Stimulated activated CD8-positive, alpha-beta memory T cell treated with anti-CD3 and anti-CD28 coated beads, Interleukin-15, amount 100 ng/mL, for 24 hours (primary cell): ENCODE data around the gene CARS2.
"Not testable (repeated sequence)": the region's sequence is repeated elsewhere in the genome, so short reads cannot be mapped to it uniquely, and the experiment has no call there.

Experiments
- DNase-seq: peaks from one replicate; pipeline ENCODE4 v3.0.0-alpha.2; 2020; ENCODE audit warnings: low read depth

The CARS2 gene

GRCh38 chr13:110637275-110637674 lies 68.6 kb downstream of the CARS2 start:
- DNase-seq = no peak

DNA sequence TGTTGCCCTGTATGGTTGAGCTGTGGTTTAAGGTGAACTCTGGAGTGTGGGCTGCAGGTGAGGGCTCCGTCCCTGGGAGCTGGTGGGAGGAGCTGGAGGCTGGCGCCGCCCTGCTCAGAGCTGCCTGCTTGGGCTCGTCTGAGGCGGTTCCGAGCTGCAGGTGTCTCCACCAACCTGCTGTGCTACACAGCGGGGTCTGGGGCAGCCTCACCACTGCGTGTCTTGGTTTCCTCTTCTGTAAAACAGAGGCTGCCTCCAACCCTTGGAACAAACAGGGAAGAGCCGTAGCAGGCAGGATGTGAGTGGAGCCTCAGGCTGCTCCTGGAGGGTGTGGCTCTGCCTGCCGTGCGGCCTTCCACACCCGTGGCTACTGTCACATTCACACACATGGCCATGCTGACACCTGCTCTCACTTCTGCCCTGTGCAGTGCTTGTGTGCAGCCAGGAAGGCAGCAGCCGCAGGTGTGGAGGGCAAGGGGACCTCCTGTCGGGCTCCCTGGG lies 69.2 kb downstream of the CARS2 start:
- no peak for DNase-seq

DNA sequence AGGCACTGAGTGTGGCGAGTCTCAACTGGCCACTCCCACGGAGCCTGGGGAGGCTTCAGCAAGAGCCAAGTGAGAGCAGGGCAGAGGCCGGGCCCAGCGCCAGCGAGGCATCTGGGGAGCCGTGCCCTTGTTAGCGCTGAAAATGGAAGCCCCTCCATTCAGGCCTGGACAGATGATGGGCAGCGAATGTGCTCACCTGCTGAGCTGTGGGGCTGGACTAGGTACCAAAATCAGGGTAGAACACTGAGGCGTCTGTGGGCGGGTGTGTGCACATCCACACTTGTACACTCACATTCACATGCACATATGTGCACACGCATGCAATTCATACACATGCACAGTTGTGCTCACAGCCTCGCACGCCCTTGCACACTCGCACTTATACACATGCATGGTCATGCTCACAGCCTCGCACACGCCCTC lies 69.9 kb downstream of the CARS2 start:
- DNase-seq = no peak

DNA sequence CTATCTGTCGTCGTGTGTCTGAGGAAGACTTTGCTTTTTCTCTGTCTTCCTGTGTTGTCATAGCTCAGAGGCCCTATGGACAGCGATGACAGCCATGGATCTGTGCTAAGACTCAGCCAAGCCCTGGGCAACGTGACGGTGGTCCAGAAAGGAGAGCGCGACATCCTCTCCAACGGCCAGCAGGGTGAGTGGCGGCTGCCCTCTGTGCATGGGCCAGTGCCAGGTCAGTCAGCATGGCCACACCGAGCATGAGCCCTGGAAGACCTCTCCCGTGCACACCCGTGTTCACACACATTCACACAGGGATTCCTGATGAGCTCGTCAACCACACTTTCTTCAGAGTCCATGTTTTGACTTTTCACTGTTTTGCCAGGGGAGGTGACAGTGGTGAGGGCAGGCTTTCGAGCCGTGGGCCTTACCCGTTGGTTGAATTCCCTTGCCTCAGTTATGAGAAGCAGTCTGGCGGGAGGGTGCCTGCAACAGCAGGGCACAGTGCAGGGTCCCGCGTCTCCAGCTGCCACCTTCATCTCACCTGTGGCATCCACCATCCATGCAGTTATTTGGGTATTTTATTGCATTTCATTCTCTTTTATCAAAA lies 70.4 kb downstream of the CARS2 start:
- no peak for DNase-seq

GRCh38 chr13:110634558-110634957 lies 71.4 kb downstream of the CARS2 start:
- no peak for DNase-seq

DNA sequence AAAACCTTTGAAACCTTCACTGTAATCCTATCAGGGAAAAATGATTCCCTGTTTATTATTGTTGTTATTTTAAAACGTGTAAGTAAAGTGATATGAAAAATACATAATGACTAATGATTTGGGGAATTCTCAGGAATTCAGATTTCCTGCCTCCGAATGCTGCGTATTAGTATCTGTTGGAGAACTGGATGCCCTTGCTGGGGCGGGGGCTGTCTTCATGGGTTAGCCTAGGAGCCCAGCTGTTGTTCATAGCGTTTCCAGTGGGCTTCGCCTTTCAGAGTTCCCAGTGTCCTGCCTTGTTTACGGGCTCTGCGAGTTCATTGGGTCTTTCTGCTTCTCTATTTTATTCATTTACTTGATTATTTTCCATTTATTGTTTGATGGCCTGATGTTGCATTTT lies 72.1 kb downstream of the CARS2 start:
- no peak for DNase-seq

GRCh38 chr13:110632255-110632654 lies 73.7 kb downstream of the CARS2 start:
- not testable (repeated sequence) for DNase-seq

- no peak for DNase-seq
Measured at GRCh38 chr13:110630566-110631119, 75.3 kb downstream of the CARS2 start.

GRCh38 chr13:110629735-110630134 lies 76.2 kb downstream of the CARS2 start:
- no peak for DNase-seq

DNA sequence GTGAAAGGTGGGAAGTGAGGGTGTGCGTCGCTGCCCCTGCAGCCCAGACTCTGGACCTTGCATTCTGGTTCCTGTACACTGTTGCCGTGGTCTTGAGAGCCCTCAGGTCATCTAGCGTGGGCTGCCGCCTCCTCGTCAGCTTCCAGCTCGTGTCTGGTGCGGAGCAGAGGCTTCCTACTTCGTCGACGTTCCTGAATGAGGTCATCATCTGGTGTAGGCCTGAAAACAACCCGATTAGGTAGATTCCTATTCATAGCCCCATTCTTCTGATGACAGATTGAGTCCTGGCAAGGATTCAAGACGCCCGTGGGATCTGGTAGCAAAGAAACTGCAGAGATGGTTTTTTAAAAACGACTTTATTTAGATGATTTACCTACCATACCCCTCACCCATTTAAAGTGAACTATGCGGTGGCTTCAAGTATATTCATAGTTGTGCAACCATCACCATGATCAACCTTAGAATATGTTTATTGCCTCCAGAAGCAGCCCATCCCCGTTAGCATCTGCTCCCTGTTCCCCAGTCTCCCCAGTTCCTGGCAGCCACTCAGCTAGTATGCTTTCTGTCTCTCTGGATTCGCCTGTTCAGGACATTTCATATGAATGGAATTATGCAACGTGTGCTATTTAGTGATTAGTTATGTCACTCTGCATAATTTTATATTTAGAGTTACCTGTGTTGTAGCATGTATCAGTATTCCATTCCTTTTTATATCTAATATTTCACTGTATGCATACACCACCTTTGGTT lies 76.8 kb downstream of the CARS2 start:
- no peak for DNase-seq

DNA sequence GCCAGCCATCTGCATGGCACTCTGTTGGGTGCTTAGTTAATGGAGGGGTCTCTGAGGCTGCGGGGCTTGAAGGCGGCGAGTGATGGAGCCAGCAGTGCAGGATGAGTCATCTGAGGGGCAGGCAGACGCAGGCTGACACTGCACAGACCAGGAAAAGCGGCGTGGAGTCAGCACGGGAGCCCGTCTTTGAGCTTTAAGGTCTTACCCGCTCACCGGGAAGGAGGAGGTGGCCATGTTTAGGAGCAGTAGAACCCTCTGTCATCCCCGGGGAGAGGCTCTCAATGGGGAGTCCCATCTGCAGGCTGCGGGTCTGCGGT lies 77.5 kb downstream of the CARS2 start:
- DNase-seq = no peak

DNA sequence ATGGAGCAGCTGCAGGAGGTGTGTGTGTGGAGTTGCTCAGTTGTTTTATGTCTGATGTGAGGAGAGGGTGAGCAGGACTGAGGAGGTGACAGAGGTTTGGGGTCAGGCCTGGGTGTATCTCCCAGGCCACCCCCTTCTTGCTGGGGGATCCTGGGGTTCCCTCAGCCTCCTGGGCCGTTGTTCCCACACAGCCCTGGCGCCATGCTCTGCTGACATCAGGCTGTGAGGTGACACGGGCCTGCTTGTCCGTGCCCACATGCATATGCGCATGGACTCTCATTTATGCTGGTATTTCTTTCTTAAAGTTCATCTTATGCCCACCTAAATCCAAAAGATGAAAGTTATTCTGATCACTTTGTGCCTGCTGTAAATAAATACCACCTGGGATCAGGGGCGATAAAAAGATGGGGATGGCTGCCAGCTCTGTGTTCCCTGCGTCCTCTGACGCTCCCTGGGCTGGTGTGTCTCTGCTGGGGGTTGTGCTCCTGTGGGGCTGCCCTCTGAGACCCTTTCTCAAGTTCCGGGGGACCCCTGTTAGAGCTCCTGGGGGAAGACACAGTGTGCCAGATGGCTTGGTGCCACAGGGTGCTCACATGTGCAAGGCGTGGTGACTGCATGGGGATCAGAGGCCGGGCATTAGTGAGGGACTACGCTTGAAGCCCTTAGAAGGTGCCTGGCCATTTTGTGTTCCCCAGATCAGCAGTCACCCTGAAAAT lies 78.0 kb downstream of the CARS2 start:
- DNase-seq = no peak

DNA sequence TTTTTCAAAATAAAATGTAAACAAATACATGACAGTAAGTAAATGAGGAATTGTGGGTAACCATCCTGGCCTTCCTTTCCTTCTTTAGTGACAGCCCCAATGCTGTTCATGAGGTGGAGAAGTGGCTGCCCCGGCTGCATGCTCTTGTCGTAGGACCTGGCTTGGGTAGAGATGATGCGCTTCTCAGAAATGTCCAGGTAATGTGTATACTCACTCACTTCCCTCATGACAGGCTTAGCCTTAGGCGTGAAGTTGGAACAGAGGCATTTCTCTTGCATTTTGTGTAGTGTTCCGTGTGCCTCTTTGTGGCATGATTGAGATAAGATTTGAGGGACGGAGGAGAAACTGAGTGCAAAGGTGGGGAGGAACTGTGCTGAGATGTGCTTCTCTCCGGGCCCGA lies 78.6 kb downstream of the CARS2 start:
- DNase-seq = no peak

GRCh38 chr13:110626521-110626920 lies 79.4 kb downstream of the CARS2 start:
- no peak for DNase-seq

DNA sequence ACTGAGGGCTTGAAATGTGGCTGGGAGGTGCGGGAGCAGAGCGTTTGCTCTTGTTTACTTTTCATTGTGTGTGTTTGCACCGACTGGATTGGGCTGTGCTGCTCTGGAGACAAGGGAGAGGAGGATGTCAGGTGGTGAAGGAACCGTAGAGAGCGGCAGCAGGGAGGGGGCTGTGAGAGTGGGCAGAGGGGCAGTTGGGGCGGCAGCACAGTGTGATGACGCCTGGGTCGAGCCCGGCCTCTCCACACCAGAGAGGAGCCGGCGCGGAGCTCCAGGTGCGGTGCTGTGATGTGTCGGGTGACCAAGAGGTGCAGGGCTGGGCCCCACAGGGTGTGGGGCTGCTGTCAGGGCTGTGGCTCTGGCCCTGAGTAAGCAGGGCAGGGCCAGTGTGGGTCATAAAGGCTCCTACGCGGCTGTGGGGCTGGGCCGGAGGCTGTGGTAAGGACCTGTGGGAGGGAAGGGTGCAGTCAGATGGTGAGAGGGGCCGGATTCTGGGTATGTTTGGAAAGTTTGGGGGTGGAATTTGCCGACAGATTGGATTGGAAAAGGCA lies 80.1 kb downstream of the CARS2 start:
- DNase-seq = no peak

- DNase-seq = no peak
Measured at GRCh38 chr13:110624766-110625756, 80.9 kb downstream of the CARS2 start.

DNA sequence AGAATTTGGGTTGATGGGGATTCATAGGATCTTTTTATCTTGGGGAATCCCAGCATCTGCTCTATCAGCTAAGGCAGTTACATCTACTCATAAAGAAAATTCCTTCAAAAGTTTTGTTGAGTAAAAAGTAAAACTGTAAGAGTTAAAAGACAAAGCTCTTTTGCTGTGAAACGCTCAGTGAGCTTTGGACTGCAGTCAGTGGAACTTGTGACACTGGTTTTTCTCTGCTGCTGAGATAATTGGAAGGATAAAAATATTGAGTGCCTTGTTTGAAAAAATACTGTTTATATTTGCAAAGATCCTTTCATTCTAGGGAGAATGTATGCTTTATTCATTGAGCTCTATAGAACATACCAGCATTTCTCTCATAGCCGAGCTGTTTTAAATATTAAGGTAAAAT lies 85.3 kb downstream of the CARS2 start:
- no peak for DNase-seq

- DNase-seq = no peak
Measured at GRCh38 chr13:110618780-110619179, 87.1 kb downstream of the CARS2 start.

DNA sequence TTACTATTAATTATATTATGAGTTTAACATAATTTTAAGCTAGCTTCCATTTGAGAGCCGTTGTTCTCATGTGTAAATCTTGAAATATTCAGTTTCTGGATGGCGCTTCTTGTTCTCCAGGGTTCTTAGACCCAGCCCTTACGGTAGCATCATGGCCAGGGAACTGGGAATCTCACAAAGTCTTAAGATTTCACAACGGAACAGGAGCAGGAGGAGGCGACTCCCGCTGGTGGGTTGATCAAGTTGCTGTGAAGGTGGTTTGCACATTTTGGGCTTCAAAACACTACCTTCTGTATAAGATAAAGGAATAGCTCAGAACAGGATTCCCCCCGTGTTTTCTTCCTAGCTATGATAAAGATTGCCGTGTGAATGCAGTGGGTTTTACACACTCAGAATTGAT lies 87.7 kb downstream of the CARS2 start:
- no peak for DNase-seq

GRCh38 chr13:110617321-110618072 lies 88.4 kb downstream of the CARS2 start:
- no peak for DNase-seq
